AG09309 (cell line): Measurements from ENCODE around the gene DHX35.

Source experiments
- DNase-seq: peaks from one replicate; pipeline ENCODE4 v3.0.0-alpha.2; 2010; ENCODE audit warnings: low read depth
- H3K4me3 ChIP-seq: 2 replicates; pipeline ENCODE4 v1.5.1; 2011; ENCODE audit warnings: mild to moderate bottlenecking, low read depth, low read length, moderate library complexity; ENCODE audit not compliant: control insufficient read depth
- TF ChIP-seq, protein P1 (sequence below): IDR thresholded peaks from 2 replicates; pipeline ENCODE4 v1.5.1; 2011; ENCODE audit warnings: mild to moderate bottlenecking, low read depth, low read length, inconsistent platforms; ENCODE audit not compliant: insufficient read depth, control insufficient read depth; ENCODE audit errors: missing control alignments

DHX35 gene

DNA sequence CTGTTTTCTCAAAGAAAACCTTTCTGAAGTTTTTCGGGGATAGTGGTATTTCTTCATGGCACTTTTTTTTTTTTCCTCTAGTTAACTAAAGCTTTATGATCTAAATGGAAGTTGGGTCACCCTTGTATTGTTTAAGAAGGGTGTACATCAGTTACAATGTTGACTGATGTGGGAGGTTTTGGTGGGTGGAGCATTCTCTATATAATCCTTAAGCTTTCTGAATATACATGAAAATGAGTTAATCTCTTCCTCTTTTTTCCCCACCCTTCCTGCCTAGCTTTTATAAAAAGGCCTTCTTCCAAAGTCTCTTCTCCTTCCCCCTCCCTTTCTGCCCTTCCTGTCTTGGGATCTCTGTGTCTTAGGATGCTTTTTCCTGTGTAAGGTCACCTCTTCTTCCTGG lies 47.2 kb downstream of the DHX35 start:
- TF ChIP-seq, protein P1, sequence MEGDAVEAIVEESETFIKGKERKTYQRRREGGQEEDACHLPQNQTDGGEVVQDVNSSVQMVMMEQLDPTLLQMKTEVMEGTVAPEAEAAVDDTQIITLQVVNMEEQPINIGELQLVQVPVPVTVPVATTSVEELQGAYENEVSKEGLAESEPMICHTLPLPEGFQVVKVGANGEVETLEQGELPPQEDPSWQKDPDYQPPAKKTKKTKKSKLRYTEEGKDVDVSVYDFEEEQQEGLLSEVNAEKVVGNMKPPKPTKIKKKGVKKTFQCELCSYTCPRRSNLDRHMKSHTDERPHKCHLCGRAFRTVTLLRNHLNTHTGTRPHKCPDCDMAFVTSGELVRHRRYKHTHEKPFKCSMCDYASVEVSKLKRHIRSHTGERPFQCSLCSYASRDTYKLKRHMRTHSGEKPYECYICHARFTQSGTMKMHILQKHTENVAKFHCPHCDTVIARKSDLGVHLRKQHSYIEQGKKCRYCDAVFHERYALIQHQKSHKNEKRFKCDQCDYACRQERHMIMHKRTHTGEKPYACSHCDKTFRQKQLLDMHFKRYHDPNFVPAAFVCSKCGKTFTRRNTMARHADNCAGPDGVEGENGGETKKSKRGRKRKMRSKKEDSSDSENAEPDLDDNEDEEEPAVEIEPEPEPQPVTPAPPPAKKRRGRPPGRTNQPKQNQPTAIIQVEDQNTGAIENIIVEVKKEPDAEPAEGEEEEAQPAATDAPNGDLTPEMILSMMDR: no peak
- H3K4me3 ChIP-seq: no peak overlapping the region
- DNase-seq: no peak

DNA sequence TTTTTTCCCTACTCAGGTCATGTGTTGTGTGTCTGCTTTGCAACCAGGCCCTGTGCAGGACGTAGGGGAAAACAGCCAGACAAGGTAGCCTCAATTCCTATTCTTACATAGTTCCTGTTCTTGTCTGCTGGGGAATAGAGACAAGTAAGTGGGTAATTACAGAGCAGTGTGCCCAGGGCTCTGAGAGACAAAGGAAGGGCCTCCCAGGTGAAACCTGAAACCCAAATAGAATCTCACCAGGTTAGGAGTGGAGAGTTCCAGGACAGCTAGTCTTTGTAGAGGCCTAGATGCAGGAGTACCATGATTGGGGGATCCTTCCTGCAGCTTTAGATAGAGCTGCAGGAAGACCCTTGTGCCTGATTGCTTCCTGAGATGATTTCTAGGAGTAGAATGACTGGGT lies 48.4 kb downstream of the DHX35 start:
- TF ChIP-seq, protein P1: no peak
- no peak overlapping the region for H3K4me3 ChIP-seq
- no peak for DNase-seq

DNA sequence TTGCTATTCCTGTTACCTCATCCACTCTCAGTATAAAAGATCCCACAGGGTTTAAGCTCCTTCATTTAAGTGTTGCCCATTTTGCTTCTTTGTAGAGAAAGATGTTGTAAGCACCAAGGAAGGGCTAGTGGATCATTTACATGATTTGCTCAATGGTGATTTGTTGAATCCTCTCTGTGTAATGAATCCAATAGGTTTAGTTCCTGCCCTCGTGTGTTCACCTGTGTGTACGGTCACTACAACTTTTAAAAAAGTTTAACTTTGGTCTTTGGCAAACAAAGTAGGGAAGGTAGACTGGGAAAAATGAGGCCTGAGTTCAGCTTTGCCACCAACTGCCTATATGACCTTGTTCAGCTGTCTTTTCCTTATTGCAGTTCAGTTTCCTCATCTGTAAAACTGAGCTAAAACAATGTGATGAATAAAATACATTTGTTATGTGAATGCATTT lies 51.5 kb downstream of the DHX35 start:
- H3K4me3 ChIP-seq: no peak overlapping the region
- TF ChIP-seq, protein P1: no peak
- DNase-seq: no peak

DNA sequence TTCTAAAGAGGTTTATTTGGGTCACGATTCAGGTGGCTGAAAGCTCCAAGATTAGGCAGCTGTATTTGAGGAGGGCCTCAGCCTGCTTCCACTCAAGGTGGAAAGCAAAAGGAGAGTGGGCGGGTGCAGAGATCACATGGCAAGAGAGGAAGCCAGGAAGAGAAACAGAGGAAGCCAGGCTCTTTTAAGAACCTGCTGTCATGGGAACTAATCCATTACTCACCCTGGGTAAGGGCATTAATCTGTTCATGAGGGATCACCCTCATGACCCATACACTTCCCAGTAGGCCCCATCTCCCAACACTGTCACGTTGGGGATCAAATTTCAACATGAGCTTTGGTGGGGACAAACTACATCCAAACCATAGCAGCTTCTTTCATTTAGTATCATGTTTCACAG lies 53.9 kb downstream of the DHX35 start:
- no peak overlapping the region for H3K4me3 ChIP-seq
- DNase-seq: no peak
- TF ChIP-seq, protein P1: no peak

DNA sequence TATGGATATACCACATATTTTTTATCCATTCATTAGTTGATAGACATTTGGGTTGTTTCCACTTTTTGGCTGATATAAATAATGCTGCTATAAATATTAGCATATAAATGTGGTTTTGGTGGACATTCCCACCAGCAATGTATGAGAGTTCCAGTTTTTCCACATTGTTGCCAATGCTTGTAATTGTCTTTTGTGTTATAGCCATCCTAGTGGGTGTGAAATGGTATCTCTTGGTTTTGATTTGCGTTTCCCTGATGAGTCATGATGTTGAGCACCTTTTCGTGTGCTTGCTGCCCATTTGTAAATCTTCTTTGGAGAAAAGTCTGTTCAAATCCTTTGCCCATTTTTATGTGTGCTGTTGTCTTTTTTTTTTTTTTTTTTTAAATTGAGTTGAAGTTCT lies 54.4 kb downstream of the DHX35 start:
- H3K4me3 ChIP-seq: no peak overlapping the region
- DNase-seq: no peak
- TF ChIP-seq, protein P1: no peak

DNA sequence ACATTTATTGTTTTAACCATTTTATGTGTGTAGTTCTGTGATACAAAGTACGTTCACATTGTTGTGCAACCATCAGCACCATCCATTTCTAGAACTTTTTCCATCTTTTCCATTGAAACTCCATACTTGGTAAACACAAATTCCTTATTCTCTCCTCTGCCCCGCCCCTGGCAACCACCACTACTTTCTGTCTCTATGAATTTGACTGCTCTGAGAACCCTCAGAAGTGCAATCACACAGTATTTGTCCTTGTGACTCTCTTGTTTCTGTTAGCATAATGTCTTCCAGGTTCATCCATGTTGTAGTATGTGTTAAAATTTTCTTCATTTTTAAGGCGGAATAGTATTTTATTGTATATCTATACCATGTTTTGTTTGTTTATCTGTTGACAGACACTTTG lies 56.9 kb downstream of the DHX35 start:
- DNase-seq: no peak
- H3K4me3 ChIP-seq: no peak overlapping the region
- TF ChIP-seq, protein P1: no peak

DNA sequence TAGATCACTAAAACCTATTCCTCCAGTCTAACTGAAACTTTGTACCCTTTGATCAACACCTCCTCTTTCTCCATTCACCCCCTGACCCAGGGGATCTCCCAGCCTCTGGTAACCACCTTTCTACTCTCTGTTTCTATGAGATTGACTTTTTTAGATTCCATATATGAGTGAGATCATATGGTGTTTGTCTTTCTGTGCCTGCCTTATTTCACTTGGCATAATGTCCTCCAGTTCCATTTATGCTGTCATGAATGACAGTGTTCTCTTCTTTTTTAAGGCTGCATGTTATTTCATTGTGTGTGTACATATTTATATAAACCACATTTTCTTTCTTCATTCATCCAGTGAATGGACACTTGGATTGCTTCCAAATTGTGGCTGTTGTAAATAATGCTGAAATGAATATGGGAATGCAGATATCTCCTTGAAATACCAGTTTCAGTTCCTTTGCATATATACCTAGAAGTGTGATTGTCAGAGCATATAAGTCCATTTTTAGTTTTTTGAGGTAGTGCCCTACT lies 57.7 kb downstream of the DHX35 start:
- DNase-seq: no peak
- TF ChIP-seq, protein P1: no peak
- H3K4me3 ChIP-seq: no peak overlapping the region
